DND-41 (cell line): ENCODE data around the gene CTAG2.

Experiments
- EZH2 ChIP-seq: IDR thresholded peaks from 3 replicates; pipeline ENCODE4 v1.6.1; 2012; ENCODE audit warnings: borderline replicate concordance, low read depth, mild to moderate bottlenecking, moderate library complexity, low read length, inconsistent platforms; ENCODE audit not compliant: severe bottlenecking
- TF ChIP-seq, protein P1 (sequence below): IDR thresholded peaks from 2 replicates; pipeline ENCODE4 v1.5.1; 2012; ENCODE audit warnings: borderline replicate concordance, low read length, moderate library complexity, mild to moderate bottlenecking; ENCODE audit not compliant: poor library complexity, severe bottlenecking; ENCODE audit errors: extremely low read depth

DNA sequence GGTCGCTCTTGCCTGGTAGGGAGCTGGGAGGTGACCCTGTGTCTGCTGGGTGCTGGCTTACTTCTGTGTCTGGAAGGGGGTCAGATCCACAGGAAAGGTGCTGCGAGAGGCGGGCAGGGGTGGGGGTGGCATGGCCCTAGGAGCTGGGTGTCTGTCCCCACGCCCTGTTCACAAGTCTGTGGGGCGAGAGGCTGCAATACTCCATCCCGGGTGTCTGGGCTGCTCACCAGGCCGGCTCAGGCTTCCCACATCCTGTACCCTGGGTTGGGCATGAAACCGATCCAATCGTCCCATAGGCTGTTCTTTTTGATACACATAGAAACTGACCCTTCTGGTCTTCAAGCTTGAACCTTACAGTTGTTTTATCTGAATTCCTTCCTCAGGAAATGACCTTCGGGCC is 993 bp upstream of the CTAG2 start:
- TF ChIP-seq, protein P1, sequence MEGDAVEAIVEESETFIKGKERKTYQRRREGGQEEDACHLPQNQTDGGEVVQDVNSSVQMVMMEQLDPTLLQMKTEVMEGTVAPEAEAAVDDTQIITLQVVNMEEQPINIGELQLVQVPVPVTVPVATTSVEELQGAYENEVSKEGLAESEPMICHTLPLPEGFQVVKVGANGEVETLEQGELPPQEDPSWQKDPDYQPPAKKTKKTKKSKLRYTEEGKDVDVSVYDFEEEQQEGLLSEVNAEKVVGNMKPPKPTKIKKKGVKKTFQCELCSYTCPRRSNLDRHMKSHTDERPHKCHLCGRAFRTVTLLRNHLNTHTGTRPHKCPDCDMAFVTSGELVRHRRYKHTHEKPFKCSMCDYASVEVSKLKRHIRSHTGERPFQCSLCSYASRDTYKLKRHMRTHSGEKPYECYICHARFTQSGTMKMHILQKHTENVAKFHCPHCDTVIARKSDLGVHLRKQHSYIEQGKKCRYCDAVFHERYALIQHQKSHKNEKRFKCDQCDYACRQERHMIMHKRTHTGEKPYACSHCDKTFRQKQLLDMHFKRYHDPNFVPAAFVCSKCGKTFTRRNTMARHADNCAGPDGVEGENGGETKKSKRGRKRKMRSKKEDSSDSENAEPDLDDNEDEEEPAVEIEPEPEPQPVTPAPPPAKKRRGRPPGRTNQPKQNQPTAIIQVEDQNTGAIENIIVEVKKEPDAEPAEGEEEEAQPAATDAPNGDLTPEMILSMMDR: no peak
- TF ChIP-seq EZH2: no peak
